Activated effector memory CD4-positive, alpha-beta T cell treated with Interleukin-2 at 50 U/mL for 16 hours (primary cell): ENCODE data around the gene ARHGEF38.

Experiments used
- DNase-seq: peaks from one replicate; pipeline ENCODE4 v3.0.0-alpha.2; 2020

The ARHGEF38 gene, protein sequence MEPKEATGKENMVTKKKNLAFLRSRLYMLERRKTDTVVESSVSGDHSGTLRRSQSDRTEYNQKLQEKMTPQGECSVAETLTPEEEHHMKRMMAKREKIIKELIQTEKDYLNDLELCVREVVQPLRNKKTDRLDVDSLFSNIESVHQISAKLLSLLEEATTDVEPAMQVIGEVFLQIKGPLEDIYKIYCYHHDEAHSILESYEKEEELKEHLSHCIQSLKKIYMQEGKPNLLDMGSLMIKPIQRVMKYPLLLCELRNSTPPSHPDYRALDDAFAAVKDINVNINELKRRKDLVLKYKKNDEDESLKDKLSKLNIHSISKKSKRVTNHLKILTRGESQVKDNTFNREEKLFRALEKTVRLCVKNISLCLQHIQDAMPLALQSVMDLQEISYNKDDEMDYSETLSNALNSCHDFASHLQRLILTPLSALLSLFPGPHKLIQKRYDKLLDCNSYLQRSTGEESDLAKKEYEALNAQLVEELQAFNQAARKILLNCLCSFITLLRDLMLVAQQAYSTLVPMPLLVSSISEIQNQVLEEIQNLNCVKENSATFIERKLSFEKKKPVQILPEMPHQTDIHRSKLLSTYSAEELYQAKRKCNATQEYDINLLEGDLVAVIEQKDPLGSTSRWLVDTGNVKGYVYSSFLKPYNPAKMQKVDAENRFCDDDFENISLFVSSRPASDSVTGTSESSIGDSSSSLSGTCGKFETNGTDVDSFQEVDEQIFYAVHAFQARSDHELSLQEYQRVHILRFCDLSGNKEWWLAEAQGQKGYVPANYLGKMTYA

DNA sequence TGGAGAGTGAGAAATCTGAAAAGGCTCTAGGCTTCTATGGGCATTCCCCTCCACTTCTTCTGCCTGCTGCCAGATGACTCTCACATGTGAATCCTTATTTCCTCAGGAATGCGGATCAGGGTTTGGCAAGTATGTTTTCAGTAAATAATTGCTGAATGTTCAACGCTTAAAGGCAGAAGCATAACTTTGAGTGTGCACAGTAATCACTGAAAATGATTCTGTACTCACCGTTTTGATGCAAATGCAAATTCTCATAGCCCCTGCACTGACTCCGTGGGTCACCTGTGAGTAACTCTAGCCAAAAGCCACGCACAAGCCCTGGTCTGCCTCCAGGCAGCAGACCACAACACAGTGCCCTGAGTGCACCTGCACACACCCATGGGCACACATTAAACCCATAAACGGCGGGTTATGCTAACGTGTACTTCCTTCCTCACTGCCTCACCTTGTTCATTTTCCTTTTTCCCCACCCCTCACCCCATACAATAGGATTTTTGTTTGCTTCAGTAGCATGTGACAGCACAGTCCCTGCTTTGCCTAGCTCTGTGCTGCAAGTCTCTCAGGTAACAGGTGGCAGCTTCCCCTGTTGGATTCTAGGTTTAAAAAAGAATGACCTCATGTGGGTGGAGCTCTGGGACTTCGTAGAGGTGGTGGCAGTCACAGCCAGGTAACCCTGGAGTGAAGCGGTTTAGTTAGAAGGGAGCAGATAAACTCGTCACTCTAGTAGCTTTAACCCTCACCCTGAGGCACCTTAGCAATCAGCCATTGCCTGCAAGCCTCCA, at the start of gene ARHGEF38:
Gene ARHGEF38 (plus strand): TSS at position 656 of the 782 bp plus-strand sequence. CDS start 146 bp downstream, outside the sequence.
- no peak for DNase-seq

- no peak for DNase-seq
Observed at GRCh38 chr4:105503484-105503883, 48.9 kb upstream of the ARHGEF38 start.

- DNase-seq = no peak
Observed at GRCh38 chr4:105504744-105505143, 47.7 kb upstream of the ARHGEF38 start.

DNA sequence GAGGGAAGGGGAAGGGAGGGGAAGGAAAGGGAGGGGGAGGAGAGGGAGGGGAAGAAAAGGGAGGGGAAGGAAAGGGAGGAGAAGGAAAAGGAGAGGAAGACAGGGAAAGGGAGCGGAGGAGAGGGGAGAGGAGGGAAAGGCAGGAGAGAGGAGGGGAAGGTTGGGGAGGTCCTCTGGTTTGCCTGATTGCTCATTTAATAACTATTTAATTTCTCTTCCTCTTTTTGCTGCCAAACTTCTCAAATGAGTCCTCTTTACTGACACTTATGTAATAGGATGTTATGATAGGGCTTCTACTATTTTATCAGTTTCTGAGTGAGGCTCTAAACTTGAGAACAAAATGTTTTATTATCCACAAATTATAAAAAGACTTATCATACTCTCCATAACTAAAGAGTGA, 43.1 kb upstream of the ARHGEF38 start:
- DNase-seq = no peak

GRCh38 chr4:105509714-105510113, 42.7 kb upstream of the ARHGEF38 start:
- DNase-seq = no peak

GRCh38 chr4:105510245-105510644, 42.2 kb upstream of the ARHGEF38 start:
- no peak for DNase-seq

- no peak for DNase-seq
Observed at GRCh38 chr4:105520819-105521790, 31.3 kb upstream of the ARHGEF38 start.

- DNase-seq = no peak
Observed at GRCh38 chr4:105526656-105527055, 25.8 kb upstream of the ARHGEF38 start.

DNA sequence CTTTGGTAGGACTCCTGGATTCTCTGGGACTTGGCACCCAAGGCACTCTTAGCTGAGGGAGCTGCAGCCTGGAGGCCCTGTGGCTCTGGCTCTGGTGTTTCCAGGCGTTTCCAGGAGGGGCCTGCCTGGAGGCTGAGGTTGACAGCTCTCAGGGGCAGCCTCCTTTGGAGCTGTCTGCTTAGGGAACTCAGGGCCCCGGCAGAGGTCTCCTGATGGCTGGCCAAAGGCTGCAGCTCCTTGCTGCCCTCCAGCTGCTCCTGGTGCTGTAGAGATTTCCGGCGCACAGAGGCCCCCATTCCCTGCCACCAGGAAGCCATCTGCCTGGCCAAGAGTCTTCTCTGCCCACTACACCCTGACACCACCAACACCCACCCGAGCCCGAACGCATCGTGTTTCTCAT, 25.3 kb upstream of the ARHGEF38 start:
- no peak for DNase-seq

DNA sequence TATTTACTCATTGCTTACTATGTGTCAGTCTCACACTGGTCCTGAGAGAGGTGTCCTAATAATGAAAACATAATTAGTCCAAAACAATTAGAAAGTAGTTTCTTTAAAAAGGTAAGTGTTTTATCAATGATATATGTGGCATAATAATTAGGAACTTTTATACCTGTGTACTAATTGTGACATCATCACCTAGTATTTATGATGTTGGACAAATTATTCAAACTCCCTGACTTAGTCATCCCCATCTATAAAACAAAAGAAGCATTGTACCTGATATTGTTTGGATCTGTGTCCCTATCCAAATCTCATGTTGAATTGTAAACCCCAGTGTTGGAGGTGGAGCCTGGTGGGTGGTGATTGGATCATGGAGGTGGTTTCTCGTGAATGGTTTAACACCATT, 15.8 kb upstream of the ARHGEF38 start:
- no peak for DNase-seq

- no peak for DNase-seq
Observed at GRCh38 chr4:105541420-105541819, 11.0 kb upstream of the ARHGEF38 start.

GRCh38 chr4:105542039-105542438, 10.4 kb upstream of the ARHGEF38 start:
- DNase-seq = no peak

GRCh38 chr4:105543346-105543745, 9.1 kb upstream of the ARHGEF38 start:
- no peak for DNase-seq

GRCh38 chr4:105543881-105544280, 8.5 kb upstream of the ARHGEF38 start:
- no peak for DNase-seq

DNA sequence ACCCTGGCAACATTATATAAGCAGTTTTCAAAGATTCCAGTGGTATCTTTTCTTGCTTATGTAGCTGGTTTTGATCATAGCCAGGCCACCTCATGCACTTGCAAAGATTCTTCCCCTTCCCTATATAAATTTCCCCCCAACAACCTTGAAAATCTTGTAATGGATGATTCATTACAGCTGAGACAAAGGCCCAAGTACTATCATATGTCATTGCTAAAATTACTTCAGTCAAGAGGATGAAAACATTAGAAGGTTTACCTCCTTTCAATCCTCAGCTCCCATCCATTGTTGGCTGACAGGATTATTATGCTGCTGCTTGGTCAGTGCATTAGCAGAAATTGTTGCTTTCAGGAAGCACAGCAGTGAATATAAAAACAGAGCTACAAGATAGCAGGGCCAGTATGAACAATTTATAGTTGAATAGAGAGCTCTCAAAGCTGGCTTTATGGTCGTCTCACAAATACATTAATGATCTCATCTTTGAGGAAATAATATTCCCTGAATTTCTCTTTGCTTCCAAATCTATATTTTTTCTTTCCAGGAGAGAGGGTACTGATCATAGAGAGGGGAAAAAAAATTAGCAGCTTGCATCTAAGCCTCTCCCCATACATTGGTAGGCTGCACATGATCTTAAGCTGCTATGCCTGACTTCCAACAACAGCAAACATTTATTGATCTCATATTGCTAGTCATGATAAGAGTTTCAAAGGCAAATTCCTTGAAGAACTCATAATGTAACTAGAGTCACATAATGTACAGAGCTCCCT, 7.7 kb upstream of the ARHGEF38 start:
- DNase-seq = no peak

DNA sequence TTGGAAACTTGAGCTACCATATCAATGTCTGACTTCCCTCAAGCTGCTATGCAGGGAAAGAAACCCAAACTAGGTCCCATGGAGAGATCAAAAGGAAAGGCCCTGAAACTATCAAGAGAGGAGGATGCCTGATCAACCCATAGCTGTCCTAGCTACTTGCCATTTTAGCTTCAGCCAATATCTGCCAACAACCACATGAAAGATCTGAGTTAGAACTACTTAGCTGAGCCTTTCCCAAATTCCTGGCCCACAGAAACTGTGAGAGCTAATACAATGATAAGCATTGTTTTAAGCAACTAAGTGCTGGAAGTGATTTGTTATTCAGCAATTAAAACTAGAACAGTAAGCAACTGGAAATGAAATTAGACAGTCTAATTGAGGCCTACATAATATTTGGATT, 6.3 kb upstream of the ARHGEF38 start:
- DNase-seq = no peak

GRCh38 chr4:105547769-105548168, 4.7 kb upstream of the ARHGEF38 start:
- DNase-seq = no peak

DNA sequence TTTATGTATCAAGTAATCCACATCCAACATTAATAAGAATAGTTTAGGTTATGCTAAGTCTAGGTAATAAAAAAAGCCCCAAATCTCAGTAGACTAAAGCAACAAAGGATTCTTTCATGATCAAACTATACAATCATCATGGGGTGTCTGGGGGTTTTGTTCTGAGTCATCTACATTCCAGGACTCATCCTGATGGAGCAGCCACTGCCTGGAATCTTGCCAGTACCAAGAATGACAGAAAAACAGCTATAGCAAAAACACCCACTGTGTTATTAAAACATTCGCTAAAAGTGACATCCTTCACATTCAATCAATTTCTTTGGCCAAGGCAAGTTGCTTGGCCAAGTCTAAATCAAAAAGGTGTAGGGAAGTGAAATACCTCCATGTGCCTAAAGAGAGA, 3.9 kb upstream of the ARHGEF38 start:
- no peak for DNase-seq

DNA sequence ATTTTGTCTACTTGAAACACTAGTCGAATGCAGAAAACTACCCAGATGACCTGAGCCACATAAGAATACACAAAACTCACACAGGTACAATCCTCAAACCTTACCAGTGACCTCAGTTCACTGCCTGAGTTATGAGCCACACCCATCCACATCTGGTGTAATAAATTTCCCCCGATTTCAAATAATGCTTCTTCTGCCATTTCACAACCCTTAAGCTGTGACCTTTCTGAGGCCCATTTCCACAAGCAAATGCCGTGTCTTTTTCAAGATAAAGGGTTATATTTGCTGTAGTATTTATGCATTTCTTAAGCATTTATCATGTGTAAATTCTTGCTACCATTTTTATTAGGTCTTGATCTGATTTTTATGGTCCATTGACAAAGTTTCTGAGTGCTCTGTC, 1.8 kb upstream of the ARHGEF38 start:
- no peak for DNase-seq

DNA sequence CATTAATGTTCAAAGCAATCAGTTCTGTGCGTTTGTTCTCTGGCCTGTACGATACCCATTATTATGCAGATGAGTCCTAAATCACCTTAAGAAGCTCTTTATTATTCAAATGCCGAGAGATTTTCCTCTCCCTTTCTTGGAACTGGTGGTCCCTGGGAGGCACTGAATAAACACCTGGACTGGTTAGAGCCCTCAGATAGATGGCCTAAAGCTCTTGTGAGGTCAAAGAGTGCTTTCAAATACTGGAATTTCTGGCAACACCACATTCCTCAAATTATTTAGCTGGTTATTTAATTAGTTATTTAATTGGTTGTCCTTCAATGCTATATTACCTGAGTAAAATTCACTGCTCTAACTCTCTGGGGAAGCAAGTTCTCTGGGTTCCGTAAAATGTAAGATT, 3.0 kb downstream of the ARHGEF38 start:
- no peak for DNase-seq

GRCh38 chr4:105556206-105556605, 3.8 kb downstream of the ARHGEF38 start:
- no peak for DNase-seq
